Measurements from ENCODE around the gene CACNA2D3.
A peak's percentile ranks its signal among the peaks of the same experiment; 100 is the strongest.
"Not testable (repeated sequence)": the region's sequence is repeated elsewhere in the genome, so short reads cannot be mapped to it uniquely, and the experiment has no call there.

CACNA2D3 gene

DNA sequence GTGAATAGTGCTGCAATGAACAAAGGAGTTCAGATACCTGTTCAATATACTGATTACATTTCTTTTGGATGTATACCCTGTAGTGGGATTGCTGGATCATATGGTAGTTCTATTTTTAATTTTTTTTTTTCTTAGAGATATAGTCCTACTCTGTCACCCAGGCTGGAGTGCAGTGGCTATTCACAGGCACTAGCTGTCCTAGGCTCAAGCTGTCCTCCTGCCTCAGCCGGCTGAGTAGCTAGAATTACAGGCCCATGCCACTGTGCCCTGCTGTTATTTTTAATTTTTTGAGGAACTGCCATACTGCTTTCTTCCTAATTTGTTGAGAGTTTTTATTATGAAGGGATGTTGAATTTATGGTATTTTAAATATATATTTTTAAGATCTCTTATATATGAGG lies 23.0 kb upstream of the CACNA2D3 start:
- Histone ChIP-seq H3K18ac (ENCODE audit: low read length) (no peak overlapping the region), H3K79me1 (ENCODE audit: low read length) (no peaks in the 10 kb centered on the region), H3K79me2 (ENCODE audit: control insufficient read depth, insufficient read depth, low read length) (no peaks in the 10 kb centered on the region), H4K5ac (ENCODE audit: low read length) (no peak overlapping the region), H3K4me2 (ENCODE audit: low read length) (no peak overlapping the region), H3K4ac (ENCODE audit: low read depth, low read length) (no peak overlapping the region), H2BK5ac (ENCODE audit: low read length) (no peak overlapping the region), H3K27me3 (ENCODE audit: insufficient read depth, low read length, poor library complexity) (no peaks in the 10 kb centered on the region), H4K8ac (ENCODE audit: low read depth, low read length) (no peak overlapping the region), H3K4me1 (ENCODE audit: control insufficient read depth, low read depth, low read length) (no peaks in the 10 kb centered on the region), H3K4me3 (ENCODE audit: low read length) (no peak overlapping the region), H2BK15ac (replicated peaks; ENCODE audit: low read depth) (no peak overlapping the region), H2BK120ac (ENCODE audit: low read depth, low read length) (no peak overlapping the region), H3K56ac (ENCODE audit: low read length) (no peak overlapping the region), H3K23ac (ENCODE audit: low read length) (no peak overlapping the region), H3K36me3 (ENCODE audit: control insufficient read depth, insufficient read depth, low read length) (no peaks in the 10 kb centered on the region), H3K9ac (ENCODE audit: low read length) (no peak overlapping the region), H2AK5ac (ENCODE audit: low read length) (no peak overlapping the region), H3K27ac (ENCODE audit: low read depth, low read length) (no peak overlapping the region)
- DNase-seq: no peak
- WGBS (ENCODE audit: extremely low coverage, insufficient coverage, low lambda C conversion rate): no CpG with 5 or more reads among the region's 1 CpG

DNA sequence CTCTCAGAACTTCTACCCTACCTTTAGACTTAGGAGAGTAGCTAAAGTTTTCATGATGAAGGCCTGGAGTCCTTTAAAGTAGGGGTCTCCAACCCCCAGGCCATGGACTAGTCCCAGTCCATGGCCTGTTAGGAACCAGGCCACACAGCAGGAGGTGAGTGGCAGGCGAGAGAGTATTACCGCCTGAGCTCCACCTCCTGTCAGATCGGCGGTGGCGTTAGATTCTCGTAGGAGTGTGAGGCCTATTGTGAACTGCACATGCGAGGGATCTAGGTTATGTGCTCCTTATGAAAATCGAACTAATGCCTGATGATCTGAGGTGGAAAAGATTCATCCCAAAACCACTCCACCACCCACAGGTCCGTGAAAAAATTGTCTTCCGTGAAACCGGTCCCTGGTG lies 18.3 kb upstream of the CACNA2D3 start:
- Histone ChIP-seq H2BK120ac (ENCODE audit: low read depth, low read length) (no peak overlapping the region), H3K4me2 (ENCODE audit: low read length) (no peak overlapping the region), H3K56ac (ENCODE audit: low read length) (no peak overlapping the region), H4K5ac (ENCODE audit: low read length) (no peak overlapping the region), H3K36me3 (ENCODE audit: control insufficient read depth, insufficient read depth, low read length) (no peaks in the 10 kb centered on the region), H3K4me3 (ENCODE audit: low read length) (no peak overlapping the region), H3K4me1 (ENCODE audit: control insufficient read depth, low read depth, low read length) (no peaks in the 10 kb centered on the region), H3K79me2 (ENCODE audit: control insufficient read depth, insufficient read depth, low read length) (no peaks in the 10 kb centered on the region), H3K18ac (ENCODE audit: low read length) (no peak overlapping the region), H3K4ac (ENCODE audit: low read depth, low read length) (no peak overlapping the region), H3K79me1 (ENCODE audit: low read length) (no peaks in the 10 kb centered on the region), H4K8ac (ENCODE audit: low read depth, low read length) (no peak overlapping the region), H3K27me3 (ENCODE audit: insufficient read depth, low read length, poor library complexity) (no peaks in the 10 kb centered on the region), H3K27ac (ENCODE audit: low read depth, low read length) (no peak overlapping the region), H2BK15ac (replicated peaks; ENCODE audit: low read depth) (no peak overlapping the region), H2AK5ac (ENCODE audit: low read length) (no peak overlapping the region), H3K23ac (ENCODE audit: low read length) (no peak overlapping the region), H2BK5ac (ENCODE audit: low read length) (no peak overlapping the region), H3K9ac (ENCODE audit: low read length) (no peak overlapping the region)
- DNase-seq: no peak
- no CpG with 5 or more reads among the region's 11 CpGs for WGBS (ENCODE audit: extremely low coverage, insufficient coverage, low lambda C conversion rate)

DNA sequence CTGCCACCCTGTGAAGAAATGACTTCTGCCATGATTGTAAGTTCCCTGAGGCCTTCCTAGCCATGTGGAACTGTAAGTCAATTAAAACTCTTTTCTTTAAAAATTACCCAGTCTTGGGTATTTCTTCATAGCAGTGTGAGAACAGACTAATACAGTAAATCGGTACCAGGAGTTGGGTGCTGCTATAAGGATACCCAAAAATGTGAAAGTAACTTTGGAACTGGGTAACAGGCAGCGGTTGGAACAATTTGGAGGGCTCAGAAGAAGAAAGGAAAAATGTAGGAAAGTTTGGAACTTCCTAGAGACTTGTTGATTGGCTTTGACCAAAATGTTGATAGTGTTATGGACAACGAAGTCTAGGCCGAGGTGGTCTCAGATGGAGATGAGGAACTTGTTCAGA lies 6.2 kb upstream of the CACNA2D3 start:
- H2AK5ac ChIP-seq (ENCODE audit: low read length); H3K36me3 ChIP-seq (ENCODE audit: control insufficient read depth, insufficient read depth, low read length); H3K9ac ChIP-seq (ENCODE audit: low read length); H4K8ac ChIP-seq (ENCODE audit: low read depth, low read length); H3K4me1 ChIP-seq (ENCODE audit: control insufficient read depth, low read depth, low read length); H3K4ac ChIP-seq (ENCODE audit: low read depth, low read length); H2BK15ac ChIP-seq (replicated peaks; ENCODE audit: low read depth); H3K56ac ChIP-seq (ENCODE audit: low read length); H4K5ac ChIP-seq (ENCODE audit: low read length); H3K18ac ChIP-seq (ENCODE audit: low read length); DNase-seq; H3K79me2 ChIP-seq (ENCODE audit: control insufficient read depth, insufficient read depth, low read length); H2BK5ac ChIP-seq (ENCODE audit: low read length); H3K27ac ChIP-seq (ENCODE audit: low read depth, low read length); H3K4me3 ChIP-seq (ENCODE audit: low read length); H3K4me2 ChIP-seq (ENCODE audit: low read length); H3K79me1 ChIP-seq (ENCODE audit: low read length); H2BK120ac ChIP-seq (ENCODE audit: low read depth, low read length); H3K23ac ChIP-seq (ENCODE audit: low read length): not testable (repeated sequence)
- H3K27me3 ChIP-seq (ENCODE audit: insufficient read depth, low read length, poor library complexity): peaks cover 14% of the 10 kb centered on the region
- WGBS (ENCODE audit: extremely low coverage, insufficient coverage, low lambda C conversion rate): no CpG with 5 or more reads among the region's 4 CpGs

DNA sequence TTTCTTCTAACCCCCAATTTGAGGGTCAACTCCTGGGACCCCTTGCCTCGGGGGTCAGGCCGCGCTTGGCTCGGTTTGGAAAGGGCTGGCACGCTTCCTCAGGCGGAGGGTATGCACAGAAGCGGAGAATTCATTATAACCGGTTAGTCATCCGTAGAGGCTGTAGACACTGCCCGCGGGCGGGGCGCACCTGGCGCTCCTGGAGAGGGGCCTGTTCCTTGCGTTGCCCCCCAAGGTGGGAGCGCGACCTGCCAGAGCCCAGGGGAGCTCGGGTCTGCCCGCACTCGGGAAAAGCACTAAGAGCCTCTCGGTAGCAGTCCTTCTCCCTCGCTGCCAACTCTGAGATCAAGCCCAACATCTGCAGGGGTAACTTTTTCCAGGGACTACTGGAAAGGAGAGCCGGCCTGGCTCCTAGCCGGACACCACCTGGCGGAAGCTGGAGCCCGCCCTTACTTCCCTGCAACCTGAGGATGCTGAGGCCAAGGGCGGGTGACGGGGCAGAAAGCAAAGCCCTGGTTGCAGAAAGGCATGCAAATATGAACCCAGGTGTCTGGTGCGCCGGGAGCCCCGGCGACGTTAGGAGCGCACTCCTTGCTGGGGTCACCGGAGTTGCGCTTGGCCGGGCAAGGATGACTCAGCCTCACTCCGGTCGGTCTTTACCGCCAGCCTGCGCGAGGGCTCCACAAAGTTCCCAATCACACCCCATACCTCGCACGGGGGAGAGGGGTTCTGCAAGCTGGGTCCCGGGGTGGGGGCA lies 1.5 kb upstream of the CACNA2D3 start:
- no peak overlapping the region for H3K27ac ChIP-seq (ENCODE audit: low read depth, low read length)
- DNase-seq: peak; percentile 63
- no peak overlapping the region for H2AK5ac ChIP-seq (ENCODE audit: low read length)
- H4K5ac ChIP-seq (ENCODE audit: low read length): no peak overlapping the region
- no CpG with 5 or more reads among the region's 45 CpGs for WGBS (ENCODE audit: extremely low coverage, insufficient coverage, low lambda C conversion rate)
- H3K36me3 ChIP-seq (ENCODE audit: control insufficient read depth, insufficient read depth, low read length): no peaks in the 10 kb centered on the region
- H2BK120ac ChIP-seq (ENCODE audit: low read depth, low read length): no peak overlapping the region
- peak overlapping the region; percentile 70 for H3K56ac ChIP-seq (ENCODE audit: low read length)
- H4K8ac ChIP-seq (ENCODE audit: low read depth, low read length): no peak overlapping the region
- no peak overlapping the region for H3K23ac ChIP-seq (ENCODE audit: low read length)
- peak overlapping the region; percentile 54 for H3K9ac ChIP-seq (ENCODE audit: low read length)
- H3K4me3 ChIP-seq (ENCODE audit: low read length): peak overlapping the region; percentile 38
- no peaks in the 10 kb centered on the region for H3K4me1 ChIP-seq (ENCODE audit: control insufficient read depth, low read depth, low read length)
- H3K18ac ChIP-seq (ENCODE audit: low read length): no peak overlapping the region
- no peak overlapping the region for H2BK15ac ChIP-seq (replicated peaks; ENCODE audit: low read depth)
- H2BK5ac ChIP-seq (ENCODE audit: low read length): no peak overlapping the region
- no peaks in the 10 kb centered on the region for H3K79me1 ChIP-seq (ENCODE audit: low read length)
- H3K27me3 ChIP-seq (ENCODE audit: insufficient read depth, low read length, poor library complexity): peaks cover 39% of the 10 kb centered on the region
- H3K4me2 ChIP-seq (ENCODE audit: low read length): peak overlapping the region; percentile 83
- H3K79me2 ChIP-seq (ENCODE audit: control insufficient read depth, insufficient read depth, low read length): no peaks in the 10 kb centered on the region
- H3K4ac ChIP-seq (ENCODE audit: low read depth, low read length): no peak overlapping the region

DNA sequence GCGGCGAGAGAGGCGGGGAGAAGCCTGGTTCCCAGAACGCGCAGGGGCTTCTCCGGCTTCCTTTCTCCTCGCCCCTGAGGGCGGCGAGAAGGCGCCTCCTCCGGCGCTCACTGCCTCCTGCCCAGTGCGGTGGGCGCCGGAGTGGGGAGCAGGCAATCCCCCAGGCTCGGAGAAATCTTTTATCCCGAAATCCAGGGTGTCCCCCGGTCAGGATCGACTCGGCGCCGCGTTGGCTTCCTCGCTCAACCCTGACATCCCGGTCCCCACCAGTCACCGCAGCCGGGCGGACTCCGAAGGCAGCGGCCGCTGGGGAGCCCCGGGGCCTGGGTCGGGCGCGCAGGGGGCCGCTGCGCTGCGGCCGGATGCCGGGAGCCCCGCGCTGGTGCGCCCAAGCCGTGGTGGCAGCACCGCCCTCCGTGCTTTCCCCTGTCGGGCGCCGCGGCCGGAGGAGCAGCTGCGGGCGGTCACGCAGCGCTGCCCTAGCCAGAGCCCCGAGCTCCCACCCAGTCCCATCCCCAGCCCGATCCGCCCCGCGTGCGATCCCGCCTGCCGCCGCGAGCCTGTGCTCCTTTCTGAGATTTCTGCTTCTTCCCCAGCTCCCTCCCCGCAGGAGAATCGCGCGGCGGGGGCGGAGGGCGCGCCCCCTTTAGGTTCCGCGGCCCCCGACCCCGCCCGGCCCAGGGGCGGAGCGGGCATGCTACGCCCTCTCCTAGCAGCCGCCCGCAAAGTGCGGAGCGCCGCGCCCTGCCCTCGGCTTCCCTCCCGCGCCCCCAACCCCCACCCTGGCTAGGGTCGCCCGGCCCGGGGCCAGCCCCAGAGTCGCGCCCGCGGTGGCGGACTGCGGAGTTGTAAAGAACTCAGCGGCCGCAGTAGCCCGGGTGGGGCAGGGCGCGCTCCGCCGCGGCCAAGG lies 683 bp upstream of the CACNA2D3 start:
- H3K79me2 ChIP-seq (ENCODE audit: control insufficient read depth, insufficient read depth, low read length): no peaks in the 10 kb centered on the region
- H3K27ac ChIP-seq (ENCODE audit: low read depth, low read length): no peak overlapping the region
- H3K79me1 ChIP-seq (ENCODE audit: low read length): no peaks in the 10 kb centered on the region
- H2BK120ac ChIP-seq (ENCODE audit: low read depth, low read length): no peak overlapping the region
- peak overlapping the region; percentile 81 for H3K18ac ChIP-seq (ENCODE audit: low read length)
- H2AK5ac ChIP-seq (ENCODE audit: low read length): no peak overlapping the region
- peak overlapping the region; percentile 38 for H3K4me3 ChIP-seq (ENCODE audit: low read length)
- no peak overlapping the region for H4K8ac ChIP-seq (ENCODE audit: low read depth, low read length)
- H2BK15ac ChIP-seq (replicated peaks; ENCODE audit: low read depth): no peak overlapping the region
- peak overlapping the region; percentile 83 for H3K4me2 ChIP-seq (ENCODE audit: low read length)
- peak overlapping the region; percentile 70 for H3K56ac ChIP-seq (ENCODE audit: low read length)
- H3K23ac ChIP-seq (ENCODE audit: low read length): no peak overlapping the region
- H3K4ac ChIP-seq (ENCODE audit: low read depth, low read length): peak overlapping the region; percentile 65
- H3K4me1 ChIP-seq (ENCODE audit: control insufficient read depth, low read depth, low read length): no peaks in the 10 kb centered on the region
- peak; percentile 44 for DNase-seq
- peak overlapping the region; percentile 54 for H3K9ac ChIP-seq (ENCODE audit: low read length)
- no CpG with 5 or more reads among the region's 107 CpGs for WGBS (ENCODE audit: extremely low coverage, insufficient coverage, low lambda C conversion rate)
- no peak overlapping the region for H4K5ac ChIP-seq (ENCODE audit: low read length)
- no peak overlapping the region for H2BK5ac ChIP-seq (ENCODE audit: low read length)
- peaks cover 39% of the 10 kb centered on the region for H3K27me3 ChIP-seq (ENCODE audit: insufficient read depth, low read length, poor library complexity)
- no peaks in the 10 kb centered on the region for H3K36me3 ChIP-seq (ENCODE audit: control insufficient read depth, insufficient read depth, low read length)
